ENCODE measurements around the gene OGDH.

Gene OGDH

DNA sequence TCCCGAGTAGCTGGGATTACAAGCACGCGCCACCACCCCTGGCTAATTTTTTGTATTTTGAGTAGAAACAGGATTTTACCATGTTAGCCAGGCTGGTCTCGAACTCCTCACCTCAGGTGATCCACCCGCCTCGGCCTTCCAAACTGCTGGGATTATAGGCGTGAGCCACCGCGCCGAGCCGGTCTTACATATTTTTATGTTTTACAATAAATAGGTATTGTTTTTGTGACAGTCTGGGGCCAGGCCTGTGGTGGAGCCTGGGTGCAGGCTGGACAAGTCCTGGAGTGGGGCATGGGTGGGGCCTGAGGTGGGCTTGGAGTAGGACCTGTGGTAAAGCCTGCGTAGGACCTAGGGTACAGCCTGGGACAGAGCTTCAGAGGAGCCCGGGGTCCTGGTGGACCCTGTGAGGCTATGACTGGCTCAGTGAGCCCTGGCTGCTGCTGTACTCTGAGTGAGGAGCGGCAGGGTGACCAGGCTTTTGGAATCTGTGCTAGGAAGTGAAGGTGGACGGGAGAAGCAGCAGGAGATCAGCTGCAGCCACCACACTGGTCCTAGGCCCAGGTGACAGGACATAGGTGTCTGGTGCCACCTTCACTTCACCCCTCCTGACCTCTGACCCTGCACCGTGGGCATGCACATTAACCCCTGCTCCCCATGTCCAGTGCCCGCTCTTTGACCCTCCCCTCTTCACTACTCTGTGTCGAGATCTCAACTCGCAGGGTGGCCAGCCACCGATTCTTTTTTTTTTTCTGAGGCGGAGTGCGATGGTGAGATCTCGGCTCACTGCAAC, 132.6 kb downstream of the OGDH start:
- no peak for DNase-seq (ENCODE audit: low spot score)

- no peak for DNase-seq (ENCODE audit: low spot score)
Measured at GRCh38 chr7:44740055-44740454, 133.6 kb downstream of the OGDH start.

GRCh38 chr7:44743750-44744149, 137.3 kb downstream of the OGDH start:
- DNase-seq (ENCODE audit: low spot score): no peak

DNA sequence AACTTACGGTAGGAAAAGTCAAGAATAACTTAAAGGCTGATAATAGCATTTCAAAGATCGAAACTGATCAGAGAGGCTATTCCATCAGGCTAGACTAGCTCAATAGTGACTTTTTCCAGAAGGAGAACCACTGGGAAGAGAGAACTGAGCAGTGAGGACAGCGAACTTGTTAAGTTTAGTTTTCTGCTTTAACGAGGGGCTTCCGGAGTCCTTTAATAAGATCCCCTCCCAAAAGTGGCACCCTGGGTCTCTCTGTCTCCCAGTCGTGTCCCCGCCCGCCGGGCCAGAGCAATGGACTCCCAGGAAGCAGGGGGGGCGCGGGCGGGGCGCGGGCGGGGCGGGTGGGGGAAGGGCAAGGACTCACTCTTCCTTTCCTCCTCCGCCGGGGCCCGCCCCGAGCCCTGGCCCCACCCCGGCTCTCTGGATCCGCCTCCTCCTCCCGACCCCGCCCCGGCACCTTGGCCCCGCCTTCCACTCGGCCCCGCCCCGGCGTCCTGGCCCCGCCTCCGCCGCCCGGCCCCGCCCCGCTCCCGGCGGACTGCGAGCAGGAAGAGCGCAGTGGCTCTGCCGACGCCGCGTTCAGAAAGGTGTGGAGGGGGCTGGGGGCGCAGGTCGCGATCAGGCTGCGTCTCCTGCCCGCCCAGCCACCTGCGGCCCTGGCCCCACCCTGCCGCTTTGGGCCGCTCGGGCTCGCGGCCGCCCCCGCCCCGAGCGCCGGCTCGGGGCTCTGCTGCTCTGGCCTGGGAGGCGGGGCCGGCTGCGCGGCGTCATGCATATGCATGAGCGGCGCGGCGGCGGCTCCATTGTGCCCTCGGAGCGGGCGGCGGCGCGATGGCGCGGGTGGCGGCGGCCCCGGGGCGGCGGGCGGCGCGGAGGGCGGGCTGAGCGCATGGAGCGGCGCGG, 141.9 kb downstream of the OGDH start, which contains the start of gene ZMIZ2:
ZMIZ2 (plus strand) TSS at position 803 of the 903 bp plus-strand sequence. CDS start 7,403 bp downstream, outside the sequence.
- peak; percentile 93 for DNase-seq (ENCODE audit: low spot score)

DNA sequence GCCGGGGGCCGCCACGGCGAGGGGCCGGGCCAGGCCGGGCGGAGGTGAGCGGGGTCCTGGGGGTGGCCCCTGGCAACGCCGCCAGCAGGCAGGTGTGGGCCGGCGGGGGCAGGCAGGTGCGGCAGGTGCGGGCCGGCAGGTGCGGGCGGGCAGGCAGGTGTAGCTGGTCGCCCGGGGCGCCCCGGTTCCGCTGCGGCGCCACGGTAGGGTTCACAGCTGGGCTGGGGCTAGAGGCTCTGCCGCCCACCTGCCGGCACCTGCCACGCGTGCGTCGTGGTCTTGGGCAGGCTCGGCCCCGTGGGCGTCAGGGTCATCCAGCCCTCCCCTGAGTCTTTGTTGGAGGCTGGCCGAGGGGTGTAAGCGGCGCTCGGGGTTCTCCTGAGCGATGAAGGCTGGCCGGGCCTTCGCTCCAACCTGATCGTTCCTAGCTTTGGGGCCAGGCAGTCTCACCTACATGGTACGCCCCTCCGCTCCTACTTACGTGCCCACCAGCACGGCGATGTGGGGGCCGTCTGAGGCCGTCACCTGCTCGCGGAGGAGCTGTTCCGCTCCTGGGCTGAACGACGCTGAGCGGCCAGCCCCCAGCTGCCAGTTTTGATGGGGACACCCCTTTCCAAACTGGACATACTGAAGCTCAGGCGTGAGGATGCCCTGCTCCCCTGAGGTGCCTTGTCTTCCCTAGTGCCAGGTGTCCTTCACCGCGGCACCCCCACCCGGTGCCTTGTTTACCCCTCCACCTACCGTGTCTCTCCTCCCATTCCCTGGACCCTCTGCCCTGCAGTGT, 142.7 kb downstream of the OGDH start:
- no peak for DNase-seq (ENCODE audit: low spot score)

DNA sequence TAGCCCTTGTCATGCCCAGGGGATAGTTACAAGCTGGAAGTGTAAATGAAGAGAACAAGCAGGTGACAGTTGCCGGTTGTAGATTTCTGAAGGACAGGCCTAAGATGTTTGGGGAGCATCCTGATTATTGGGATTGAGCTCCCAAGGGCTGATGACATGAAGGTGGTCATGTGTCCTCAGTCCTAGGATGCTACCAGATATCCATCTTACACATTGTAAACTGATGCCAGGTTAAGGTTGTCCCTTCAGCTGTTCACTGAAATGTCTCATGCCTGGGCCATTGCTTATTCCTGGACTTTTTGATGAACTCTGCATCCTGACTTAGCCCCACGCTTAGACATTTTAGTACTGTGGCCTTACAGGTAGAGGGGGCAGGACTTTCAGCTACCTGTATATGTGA, 143.6 kb downstream of the OGDH start:
- DNase-seq (ENCODE audit: low spot score): no peak

DNA sequence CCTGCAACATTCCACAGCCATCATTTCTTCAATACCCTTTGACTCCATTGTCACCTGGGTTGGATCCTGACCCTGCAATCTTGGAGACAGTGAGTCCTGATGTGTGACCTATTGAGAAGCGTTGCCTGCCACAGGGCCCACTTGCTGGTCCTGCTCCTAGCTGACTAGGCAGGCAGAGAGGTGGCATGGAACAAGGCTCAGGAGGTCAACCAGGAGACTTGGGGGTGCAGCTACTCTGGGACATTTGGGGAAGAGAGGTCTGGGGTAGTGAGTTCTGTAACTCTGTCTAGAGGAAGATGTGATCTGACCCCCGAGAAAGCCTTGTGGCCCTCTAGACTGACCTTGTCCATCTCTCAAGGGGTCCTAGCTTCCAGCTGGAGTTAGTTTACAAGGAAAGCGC, 144.0 kb downstream of the OGDH start:
- no peak for DNase-seq (ENCODE audit: low spot score)

- no peak for DNase-seq (ENCODE audit: low spot score)
Measured at GRCh38 chr7:44750921-44751571, 144.6 kb downstream of the OGDH start.

DNA sequence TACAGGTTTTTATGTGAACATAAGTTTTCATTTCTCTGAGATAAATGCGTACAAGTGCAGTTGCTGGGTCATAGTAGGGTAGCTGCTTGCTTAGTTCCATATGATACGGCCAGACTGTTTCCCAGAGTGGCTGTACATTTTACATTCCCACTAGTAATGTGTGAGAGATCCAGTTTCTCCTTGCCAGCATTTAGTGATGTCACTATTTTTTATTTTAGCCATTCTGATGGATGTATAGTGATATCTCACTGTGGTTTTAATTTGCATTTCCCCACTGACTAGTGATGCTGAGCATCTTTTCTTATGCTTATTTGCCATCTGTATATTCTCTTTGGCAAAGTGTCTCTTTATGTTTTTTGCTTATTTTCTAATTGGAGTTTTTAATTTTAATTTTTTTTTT, 146.4 kb downstream of the OGDH start:
- DNase-seq (ENCODE audit: low spot score): no peak

- no peak for DNase-seq (ENCODE audit: low spot score)
Measured at GRCh38 chr7:44754802-44755697, 148.6 kb downstream of the OGDH start.

- DNase-seq (ENCODE audit: low spot score): no peak
Measured at GRCh38 chr7:44755698-44756627, 149.5 kb downstream of the OGDH start.

DNA sequence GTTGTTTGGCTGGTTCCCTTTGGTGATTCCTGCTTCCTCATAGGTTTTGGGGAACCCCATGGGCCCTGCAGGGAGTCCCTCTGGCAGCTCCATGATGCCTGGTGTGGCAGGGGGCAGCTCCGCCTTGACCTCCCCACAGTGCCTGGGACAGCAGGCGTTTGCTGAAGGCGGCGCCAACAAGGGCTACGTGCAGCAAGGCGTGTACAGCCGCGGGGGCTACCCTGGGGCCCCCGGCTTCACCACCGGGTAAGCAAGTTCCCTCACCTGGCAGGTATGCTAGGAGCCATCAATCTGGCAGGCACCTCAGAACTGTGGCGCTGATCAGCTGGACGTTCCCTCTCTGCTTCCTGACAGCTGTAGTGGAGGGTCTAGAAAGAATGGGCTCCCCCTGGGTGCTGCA, 150.5 kb downstream of the OGDH start:
- DNase-seq (ENCODE audit: low spot score): no peak

DNA sequence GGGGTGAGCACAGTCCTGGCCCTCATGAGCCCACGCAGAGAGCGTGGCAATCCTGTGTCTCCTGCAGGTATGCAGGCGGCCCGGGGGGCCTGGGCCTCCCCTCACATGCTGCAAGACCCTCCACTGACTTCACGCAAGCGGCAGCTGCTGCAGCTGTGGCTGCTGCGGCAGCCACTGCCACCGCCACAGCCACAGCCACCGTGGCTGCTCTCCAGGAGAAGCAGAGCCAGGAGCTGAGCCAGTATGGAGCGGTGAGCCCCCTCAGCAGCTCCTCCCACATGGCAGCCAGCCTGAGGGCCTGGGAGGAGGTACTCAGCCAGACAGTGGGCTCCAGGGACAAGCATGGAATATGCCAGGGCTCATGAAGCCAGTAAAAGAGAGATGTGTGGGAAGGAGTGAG, 150.9 kb downstream of the OGDH start:
- DNase-seq (ENCODE audit: low spot score): peak; percentile 43

DNA sequence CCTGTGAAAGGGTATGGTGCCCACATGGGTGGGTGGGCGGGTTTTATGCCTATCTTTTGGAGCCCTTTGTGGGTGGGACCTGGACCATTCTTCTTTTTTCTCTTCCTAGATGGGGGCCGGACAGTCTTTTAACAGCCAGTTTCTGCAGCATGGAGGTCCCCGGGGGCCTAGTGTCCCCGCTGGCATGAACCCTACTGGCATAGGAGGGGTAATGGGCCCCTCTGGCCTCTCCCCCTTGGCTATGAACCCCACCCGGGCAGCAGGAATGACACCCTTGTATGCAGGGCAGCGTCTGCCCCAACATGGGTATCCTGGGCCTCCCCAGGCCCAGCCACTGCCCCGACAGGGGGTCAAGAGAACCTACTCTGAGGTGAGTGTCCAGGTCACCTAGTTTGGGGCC, 151.3 kb downstream of the OGDH start:
- DNase-seq (ENCODE audit: low spot score): no peak
